Stromal cell of bone marrow (primary cell): ENCODE results near the gene RFTN1.

Experiments used
- DNase-seq: peaks from one replicate; pipeline ENCODE4 v3.0.0-alpha.2; 2012; ENCODE audit warnings: low read depth

Gene RFTN1

DNA sequence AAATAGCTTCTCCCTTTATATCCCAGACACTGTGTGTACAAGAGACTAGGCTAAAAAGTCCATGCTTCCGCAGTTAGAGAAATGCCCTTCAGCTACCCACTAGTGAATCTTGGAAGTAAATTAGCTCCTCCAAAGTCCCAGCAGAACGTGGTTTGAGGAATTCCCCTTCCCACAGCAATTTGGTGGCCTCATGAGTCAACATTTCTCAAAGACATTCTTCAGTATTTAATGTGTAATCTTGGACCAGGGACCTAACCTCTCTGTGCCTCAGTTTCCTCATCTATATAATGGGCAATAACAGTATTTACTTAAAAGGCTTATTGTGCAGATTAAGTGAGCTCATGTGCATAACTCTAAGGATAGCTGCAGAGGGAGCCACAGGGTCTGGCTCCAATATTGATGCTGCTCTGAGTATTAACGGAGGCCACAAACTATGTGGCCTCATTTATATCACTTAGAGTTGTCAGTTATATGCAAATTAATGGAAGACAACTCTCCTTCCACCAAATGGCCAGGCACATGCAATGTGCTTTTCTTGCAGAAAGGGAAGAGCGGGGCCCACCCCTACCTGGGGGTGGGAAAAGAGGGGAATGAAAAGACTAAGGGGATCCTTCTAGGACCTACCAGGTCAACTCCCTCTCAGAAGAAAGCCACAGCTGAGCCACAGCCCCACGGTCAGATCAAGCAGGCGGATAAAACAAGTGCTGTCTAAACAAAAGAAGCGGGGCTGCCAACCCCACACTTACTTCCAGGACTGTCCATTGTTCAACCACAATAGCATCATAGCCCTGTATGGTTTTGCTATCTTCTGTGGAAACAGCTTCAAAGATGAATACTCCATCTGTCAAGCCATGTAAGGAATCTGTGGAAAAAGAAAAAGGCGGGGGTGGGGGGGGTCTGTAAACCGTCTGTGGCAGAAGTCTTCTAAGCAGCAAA, 156.0 kb downstream of the RFTN1 start:
- no peak for DNase-seq

DNA sequence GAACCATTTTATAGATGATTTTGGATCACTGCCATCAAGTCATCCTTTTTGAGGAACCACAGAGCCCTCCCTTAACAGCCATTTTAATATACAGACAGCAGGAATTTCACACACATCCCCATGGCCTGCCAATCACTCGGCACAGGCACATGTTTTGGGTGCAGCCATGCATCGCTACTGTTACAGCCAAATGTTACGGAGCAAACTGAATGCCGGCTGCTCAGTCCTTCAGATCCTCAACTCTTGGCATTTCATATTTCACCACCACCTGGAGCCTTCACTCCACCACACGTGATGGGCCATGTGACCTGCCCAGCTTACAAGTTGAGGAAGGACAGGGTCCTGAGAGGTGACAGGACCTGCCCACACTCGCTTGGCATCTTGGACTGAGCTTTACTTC, 157.7 kb downstream of the RFTN1 start:
- DNase-seq: no peak

DNA sequence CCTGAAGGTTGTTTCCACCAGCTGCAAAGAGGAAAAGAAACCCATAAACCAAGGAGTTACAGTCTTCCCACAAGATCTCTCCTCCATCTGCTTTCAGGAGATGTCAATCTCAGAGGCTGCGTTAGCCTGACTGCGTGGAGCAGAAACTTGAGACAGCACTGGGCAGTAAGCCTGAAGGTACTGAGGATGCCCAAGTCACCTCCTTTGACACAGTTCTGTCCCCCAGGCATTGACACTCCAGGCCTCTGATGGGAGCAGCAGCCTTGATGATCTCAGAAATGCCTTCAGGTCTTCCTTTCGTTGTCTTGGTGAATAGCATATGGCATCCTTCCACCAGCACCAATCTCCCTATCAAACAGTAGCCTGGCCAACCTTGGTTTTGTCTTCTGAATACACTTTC, 159.2 kb downstream of the RFTN1 start:
- DNase-seq: no peak

DNA sequence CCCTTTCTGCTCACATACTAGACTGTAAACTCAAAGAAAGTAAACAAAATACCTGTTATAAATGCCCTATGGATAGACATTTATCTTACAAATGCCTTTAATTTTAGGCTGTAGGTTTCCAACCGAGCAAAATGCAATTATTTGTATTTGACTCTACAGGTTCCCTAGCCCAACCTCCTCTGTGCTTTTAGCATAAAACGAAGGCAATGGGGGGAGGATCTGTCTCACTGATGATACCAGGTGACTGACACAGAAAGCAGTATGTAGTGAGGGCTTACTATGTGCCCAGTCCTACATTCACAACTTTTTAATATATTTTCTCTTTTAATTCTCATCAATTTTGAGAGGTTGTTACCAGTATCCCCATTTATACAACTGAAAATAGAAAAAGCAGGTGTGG, 161.1 kb downstream of the RFTN1 start:
- no peak for DNase-seq

DNA sequence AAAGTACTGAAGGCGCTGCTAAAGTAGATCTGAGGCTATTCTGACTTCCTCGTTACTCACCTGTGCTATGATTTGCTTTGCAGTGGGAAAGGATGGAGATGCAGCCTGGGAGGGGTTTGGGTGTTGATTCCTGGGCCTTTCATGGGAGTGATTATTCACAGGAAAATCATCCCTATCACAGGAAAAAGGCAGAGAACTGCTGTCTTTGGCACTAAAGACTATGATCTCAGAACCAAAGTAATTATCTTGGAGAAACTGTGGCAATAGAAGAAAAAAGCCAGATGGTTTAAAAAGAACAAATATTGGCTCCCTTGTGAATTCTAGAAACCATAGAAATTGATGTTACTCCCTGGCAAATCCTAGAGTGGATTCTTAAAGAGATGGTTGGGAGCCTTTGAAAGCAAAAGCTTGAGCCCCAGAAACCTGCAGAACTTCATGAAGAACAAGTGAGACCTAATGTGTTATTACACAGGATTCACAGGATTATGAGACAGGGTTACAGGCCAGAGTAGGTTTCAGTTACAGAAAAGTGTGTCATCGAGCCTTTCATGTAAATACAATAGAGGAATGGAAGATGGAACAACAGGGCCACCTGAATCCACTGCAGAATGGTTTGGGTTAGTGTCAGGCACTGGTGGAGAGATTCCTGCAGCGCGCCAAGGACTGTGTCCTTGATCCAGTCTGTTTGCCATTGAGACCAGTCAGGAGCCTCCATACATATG, 162.7 kb downstream of the RFTN1 start:
- peak; percentile 77 for DNase-seq

DNA sequence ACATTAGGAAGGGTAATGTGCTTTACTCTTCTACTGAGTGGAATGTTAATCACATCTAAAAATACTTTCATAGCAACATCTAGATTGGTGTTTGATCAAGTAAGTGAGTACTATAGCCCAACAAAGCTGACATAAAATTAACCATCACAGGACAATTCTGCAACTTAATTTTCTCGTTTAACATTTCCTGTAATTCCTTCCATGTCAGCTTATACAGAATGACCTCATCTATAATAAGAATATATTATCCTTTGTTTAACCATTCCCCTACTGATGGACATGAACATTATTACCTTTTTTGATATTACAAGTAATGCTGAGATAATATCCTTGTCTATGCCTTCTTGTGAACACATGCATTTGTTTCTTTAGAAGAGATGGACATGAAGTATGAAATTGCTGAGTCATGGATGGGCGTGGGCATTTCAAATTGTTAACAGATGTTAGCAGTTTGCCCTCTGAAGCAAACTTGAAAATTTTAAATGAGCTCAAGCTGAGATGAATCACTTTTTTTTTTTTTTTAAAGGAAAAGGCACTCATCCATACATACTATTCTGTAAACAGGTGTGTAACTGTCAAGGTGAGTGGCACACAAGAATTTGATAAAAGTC, 163.4 kb downstream of the RFTN1 start:
- peak; percentile 81 for DNase-seq

DNA sequence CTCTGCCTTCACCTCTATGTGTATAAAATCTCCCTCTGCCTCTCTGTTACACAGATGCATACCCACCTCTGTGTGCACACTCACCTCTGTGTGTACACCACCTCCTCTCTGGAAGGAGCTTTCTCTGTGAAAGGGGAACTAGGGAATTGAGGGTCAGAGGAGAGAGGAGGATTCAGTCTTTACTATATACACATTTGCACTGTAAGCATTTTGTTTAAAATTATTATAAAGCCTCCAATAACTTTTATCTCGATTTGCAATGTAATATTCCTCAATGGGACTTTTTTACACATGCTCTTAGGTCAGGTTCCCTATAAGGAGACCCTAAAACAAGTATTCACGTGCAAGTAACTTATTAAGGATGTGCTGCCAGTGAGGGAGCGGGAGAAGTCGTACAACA, 166.0 kb downstream of the RFTN1 start:
- DNase-seq: no peak

DNA sequence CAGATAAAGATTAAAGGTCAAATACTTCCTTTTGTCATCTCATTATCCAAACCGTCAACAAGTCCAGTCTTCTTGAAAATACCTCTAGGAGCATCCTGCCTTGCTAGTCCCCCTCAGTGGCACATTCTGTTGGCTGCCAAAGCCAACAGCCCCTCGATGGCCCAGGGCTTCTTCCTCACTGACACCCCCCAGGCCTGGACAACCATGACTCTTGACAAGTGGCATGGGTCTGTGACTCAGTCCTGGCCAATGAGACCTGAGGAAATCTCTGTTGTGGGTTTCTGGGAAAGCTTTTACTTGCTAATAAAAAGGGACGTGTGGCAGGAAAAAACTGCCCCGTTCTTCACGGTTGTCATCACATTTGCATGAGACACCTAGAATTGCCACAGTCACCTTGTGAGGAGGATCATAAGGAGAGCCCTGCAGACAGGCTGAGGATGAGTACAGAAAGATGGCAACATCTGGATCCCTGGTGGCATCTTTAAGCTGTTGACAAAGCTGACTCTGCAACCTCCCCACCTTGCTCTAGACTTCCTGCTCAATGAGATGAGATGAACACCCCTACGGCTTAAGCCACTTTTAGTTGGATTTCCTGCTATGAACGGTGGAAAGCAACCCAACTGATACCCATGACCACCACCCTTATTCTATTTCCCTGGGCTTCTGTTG, 167.0 kb downstream of the RFTN1 start:
- DNase-seq: no peak

DNA sequence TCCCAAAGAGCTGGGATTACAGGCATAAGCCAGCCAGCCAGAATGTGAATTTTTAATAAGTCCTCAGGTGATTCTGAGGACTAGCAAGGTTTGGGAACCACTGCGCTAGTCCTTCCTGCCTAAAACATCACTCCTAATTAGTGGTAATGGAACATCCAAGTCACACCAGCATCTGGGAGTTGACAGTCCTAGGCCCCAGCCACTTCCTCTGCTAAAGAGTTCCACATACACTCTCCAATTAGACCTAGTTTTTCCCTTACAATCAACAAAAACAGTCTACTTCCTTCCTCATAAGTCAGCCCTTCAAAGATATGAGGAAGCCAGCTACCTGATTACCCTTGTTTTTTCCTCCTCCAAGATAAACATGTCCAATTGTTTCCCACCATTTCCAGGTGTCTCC, 170.4 kb downstream of the RFTN1 start:
- DNase-seq: no peak

DNA sequence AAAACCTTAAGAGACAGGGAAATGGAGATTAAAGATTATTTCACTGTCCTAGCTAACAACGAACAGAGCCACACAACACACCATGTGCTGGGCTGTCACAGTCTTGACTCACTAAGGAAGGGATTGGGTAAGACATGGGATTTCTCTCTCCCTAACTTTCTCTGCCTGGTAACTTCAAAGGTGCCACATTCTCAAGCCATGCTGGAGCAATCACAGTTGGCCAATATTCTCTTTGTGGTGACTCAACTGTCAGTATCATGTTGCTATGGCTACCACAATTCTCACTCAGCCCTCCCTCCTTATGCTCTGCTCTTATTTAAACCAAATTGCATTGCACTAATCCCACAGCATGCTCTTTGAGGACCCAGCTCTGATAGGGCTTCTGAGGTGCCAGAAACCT, 174.5 kb downstream of the RFTN1 start:
- DNase-seq: peak; percentile 94

DNA sequence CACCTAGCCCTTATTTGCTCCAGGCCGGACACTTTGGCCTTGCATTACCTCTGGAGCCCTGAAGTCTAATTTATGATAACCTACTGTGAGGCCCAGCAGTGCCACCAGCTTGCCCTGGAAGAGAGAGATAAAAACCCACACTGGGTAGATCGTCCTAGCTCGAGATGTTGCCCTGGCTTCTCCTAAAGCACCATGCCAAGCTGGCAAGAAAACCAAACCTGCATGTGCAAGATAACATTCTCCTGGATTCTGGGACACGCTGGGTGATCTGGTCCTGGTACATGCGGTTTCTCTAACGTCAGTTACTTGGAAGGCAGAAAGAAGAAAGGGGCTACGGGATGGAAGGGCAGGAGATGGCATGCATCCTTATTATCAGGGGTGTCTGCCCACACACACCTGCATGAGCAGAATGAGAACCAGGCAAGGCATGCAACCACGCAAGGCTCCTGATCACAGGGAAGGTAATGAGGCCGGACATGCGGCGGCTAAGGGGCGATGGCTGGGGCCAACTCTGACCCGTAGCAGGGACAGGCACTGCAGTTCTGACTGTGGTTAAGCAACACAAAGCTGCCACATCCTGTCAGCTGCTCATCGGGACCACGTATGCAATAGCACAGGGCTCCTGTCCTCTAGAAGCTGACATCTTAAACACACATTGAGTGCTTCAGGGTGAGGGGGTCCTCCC, 175.5 kb downstream of the RFTN1 start:
- no peak for DNase-seq

DNA sequence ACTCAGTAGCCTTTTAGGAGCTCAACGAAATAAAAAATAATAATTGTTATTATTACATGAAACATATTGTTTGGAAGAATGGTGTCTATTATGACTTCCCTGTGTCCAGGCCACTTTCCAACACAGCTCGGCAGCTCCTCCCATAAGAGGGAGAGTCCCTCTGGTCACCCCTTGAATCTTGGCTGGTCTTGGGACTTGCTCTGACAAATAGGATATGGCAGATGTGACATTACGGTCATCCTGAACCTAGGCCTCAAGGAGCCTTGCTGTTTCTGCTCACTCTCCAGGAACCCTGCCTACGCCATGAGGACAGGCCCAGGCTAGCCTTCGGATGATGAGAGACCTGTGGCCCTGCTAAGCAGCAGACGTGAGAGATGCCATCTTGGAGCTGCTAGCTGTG, 176.7 kb downstream of the RFTN1 start:
- no peak for DNase-seq

DNA sequence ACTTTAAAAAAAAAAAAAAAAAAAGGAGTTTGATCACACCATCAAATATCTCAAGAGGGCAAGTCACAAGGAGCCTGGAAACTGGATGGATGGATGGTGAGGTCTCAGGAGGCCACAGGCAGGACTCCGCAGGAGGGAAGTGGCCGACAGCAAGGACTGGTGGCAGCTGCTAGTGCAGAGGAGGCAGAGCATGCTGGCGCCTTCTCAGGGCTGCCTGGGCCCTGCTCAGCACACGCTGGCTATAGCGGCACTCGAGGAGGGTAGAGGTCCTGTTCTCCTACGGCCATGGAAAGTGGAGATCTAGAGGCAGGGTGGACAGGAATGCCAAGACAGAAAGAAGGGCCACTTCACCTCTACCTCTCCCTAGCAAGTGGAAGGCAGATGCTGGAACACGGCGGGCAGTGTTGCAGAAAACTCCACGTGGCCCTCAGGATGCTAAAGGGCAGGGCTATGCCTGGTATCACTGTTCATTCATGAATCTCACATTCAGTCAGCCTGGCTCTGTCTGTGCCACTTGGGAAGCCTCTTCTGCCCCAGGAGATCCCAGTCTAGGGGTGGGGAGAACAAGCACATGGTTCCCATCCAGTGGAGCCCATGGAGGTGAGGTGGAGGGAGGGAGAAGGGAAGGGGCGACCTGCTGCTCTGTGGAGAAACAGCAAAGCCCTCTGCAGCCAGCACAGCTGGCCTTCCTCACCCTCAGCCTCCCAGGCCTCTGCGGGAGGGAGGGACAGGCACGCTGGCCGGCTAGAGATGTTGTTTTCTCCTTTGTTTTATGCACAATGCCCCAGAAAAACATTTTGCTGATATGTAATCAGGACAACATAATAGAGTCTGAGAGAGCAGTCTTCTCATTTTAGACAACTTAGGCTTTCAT, 177.5 kb downstream of the RFTN1 start:
- DNase-seq: no peak

DNA sequence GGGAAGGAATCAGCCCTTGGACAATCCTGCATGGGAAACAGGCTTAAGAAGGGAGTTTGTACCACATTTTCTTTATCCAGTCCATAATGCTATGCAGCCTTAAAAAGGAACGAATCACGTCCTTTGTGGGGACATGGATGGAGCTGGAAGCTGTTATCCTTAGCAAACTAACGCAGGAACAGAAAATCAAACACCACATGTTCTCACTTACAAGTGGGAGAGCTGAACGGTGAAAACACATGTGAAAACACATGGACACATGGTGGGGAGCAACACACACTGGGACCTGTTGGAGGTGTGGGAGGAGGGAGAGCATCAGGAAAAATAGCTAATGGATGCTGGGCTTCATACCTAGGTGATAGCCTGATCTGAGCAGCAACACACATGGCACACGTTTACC, 178.2 kb downstream of the RFTN1 start:
- DNase-seq: no peak

DNA sequence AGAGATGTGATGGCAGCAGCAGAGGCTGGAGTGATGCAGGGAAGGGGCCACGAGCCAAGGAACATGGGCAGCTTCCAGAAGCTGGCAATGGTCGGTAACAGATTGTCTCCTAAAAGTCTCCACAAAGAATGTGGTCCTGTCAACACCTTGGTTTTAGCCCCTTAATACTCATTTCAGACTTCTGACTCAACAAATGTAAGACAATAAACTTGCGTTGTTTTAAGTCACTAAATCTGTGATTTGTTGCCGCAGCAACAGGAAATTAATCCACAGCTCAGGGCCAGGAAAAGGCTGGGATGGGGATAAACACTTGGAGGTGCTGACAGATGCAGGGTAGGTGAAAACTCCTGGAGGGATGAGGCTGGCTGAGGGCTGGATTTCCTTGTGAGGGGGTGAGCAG, 178.6 kb downstream of the RFTN1 start:
- DNase-seq: no peak

DNA sequence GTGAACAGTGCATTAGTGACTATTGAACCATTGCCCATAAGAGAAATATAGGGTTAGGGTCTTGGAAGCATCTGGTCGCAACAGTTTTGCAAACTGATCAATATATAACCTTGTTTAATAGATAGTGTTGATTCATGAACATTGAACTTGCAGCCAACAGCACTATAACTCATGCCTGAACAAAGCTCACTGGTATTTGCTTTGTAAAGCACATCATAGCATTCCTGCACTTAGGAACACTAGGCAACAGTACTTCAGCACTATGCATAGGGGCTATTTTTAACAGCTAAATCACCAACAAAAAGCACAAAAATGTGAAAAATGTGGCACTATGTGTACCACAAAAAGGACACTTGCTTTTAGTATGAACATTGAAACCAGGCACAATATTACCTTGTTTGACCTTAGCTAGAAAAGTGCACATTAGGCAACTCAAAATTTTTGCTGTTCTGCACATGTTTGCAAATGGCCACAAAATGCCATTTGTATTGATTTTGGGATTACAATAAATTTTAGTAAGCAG, 180.5 kb downstream of the RFTN1 start:
- DNase-seq: no peak

DNA sequence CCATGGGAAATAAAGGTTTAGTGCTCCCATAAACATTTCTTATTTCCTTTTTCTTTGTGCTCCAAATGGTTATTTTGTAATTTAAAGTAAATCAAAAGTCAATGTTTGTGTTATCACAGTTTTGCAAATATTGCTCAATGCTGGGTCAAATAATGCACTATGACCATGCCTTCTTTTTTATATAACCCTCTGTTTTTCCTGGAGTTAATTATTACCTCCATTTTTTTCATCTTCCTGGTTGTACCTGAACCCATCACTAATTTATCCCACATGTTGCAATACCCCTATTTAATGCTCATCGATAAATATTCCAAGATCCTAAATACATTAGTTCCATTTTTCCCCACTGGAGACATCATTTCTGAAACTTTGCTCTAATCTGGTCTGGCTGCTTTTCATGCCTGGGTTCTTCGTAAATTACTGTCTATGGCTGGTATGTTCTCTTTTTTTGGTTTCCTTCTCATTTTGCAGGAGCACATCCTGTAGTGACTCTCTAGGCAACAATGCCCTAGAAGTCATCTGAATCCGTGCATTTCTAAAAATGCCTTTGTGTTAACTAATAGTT, 182.1 kb downstream of the RFTN1 start:
- DNase-seq: no peak

DNA sequence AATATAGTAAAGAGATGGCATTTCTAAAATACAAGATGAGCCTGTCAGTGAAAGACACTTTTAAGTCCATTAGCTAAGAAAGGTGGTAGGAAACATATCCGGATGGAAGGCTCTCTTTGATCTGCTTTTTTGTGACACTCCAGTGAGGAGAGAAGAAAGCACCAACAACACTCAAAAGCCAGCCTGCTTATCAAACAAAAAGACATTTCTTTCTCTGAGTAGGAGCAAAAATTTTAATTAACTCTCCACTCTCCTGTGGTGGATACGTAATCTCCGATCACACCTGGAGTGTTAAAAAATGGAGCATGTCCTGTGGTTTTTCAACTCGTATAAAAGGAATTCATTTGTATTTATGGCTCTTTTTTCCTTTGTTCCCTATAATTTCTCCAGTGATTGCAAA, 183.1 kb downstream of the RFTN1 start:
- DNase-seq: no peak

DNA sequence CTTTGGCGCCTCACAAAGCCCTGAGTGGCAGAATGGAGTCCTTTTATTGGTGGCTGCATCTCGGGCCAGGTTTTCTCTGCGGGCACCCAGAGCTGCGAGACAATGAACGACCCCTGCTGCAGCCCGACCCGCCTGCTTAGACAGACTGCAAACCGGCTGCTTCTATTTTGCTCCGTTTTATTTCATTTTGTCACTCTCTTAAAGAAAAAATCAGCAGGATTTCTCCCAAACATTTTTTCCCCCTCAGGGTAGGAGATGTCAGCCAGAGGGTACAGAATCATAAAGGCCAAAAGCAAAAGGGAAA, 183.7 kb downstream of the RFTN1 start:
- no peak for DNase-seq

DNA sequence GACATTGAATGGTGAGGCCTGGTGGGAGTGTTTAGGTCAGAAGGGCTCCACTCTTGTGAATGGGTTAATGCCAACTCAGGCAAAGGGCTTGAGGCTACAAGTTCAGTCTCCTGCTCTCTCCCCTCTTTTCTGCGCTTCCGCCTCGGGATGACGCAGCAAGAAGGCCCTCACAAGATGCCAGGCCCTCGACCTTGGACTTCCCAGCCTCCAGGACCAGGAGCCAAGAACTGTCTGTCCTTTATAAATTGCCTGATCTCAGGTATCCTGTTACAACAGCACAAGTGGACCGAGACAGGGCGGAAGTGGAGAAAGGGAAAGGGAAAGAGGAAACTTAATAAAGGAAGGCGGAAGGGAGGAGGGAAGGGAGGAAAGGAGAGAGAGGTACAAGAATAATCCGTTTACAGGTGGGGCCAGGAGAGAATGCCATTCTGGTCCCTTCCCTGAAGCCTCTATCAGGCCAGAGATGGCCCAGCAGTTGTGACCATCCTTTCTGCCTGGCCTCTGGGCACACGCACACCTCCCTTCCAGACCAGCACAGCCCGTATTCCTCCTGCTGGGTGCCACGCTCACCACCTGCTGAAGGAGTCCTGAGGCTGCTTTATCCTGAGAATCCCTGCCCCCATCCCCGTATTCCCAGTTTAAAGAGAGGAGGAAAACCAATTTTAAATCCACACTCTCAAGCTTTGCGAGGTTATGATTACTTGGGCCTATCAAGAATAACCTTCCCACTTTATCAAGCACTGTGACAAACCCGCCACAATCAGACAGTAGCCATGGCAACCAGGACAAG, 184.3 kb downstream of the RFTN1 start:
- DNase-seq: no peak
